Astrocyte (in vitro differentiated cells and primary cell): ENCODE measurements around the gene TSG101. TPM values are rescaled to one million over a fixed set of nuclear protein-coding genes. Genes with fewer than 3 reads are reported as not detected.

Source experiments
- DNase-seq: peaks from one replicate; pipeline ENCODE4 v3.0.0-alpha.2; 2010; ENCODE audit warnings: low read depth
- FAIRE-seq: peaks from 2 replicates; lab custom pipeline; 2011; peaks lifted over from hg19 to GRCh38; lab: Jason Lieb, UNC
- H2AFZ ChIP-seq: 2 replicates; pipeline ENCODE4 v1.6.0; 2012; ENCODE audit warnings: low read depth, low read length, inconsistent platforms
- H3K27ac ChIP-seq: 2 replicates; pipeline ENCODE4 v1.5.1; 2011; ENCODE audit warnings: low read depth, low read length, inconsistent platforms
- H3K27me3 ChIP-seq: 2 replicates; pipeline ENCODE4 v1.6.0; 2011; ENCODE audit warnings: low read length, inconsistent platforms; ENCODE audit not compliant: insufficient read depth
- H3K36me3 ChIP-seq: 2 replicates; pipeline ENCODE4 v1.5.1; 2011; ENCODE audit warnings: low read length, inconsistent platforms; ENCODE audit not compliant: insufficient read depth
- H3K4me1 ChIP-seq: 2 replicates; pipeline ENCODE4 v1.5.1; 2011; ENCODE audit warnings: low read length, inconsistent platforms; ENCODE audit not compliant: insufficient read depth
- H3K4me2 ChIP-seq: 2 replicates; pipeline ENCODE4 v1.6.0; 2012; ENCODE audit warnings: low read length, inconsistent platforms
- H3K4me3 ChIP-seq: 2 replicates; pipeline ENCODE4 v1.5.1; 2011; ENCODE audit warnings: low read depth, mild to moderate bottlenecking, low read length, inconsistent platforms; ENCODE audit not compliant: insufficient read depth
- H3K79me2 ChIP-seq: 2 replicates; pipeline ENCODE4 v1.6.0; 2012; ENCODE audit warnings: mild to moderate bottlenecking, low read length, inconsistent platforms; ENCODE audit not compliant: insufficient read depth
- H3K9ac ChIP-seq: 2 replicates; pipeline ENCODE4 v1.6.0; 2012; ENCODE audit warnings: mild to moderate bottlenecking, low read length, inconsistent platforms
- H3K9me3 ChIP-seq: 2 replicates; pipeline ENCODE4 v1.5.1; 2012; ENCODE audit warnings: low read depth, mild to moderate bottlenecking, low read length, inconsistent platforms; ENCODE audit not compliant: insufficient read depth
- H4K20me1 ChIP-seq: 2 replicates; pipeline ENCODE4 v1.6.0; 2012; ENCODE audit warnings: low read length, inconsistent platforms; ENCODE audit not compliant: insufficient read depth
- H3K27ac Mint-ChIP-seq: one replicate; pipeline ENCODE4 v1.8.0; 2021; ENCODE audit warnings: mild to moderate bottlenecking, mixed read lengths; ENCODE audit not compliant: unreplicated experiment
- H3K27me3 Mint-ChIP-seq: one replicate; pipeline ENCODE4 v1.8.0; 2021; ENCODE audit warnings: low read depth, mixed read lengths; ENCODE audit not compliant: unreplicated experiment
- H3K36me3 Mint-ChIP-seq: one replicate; pipeline ENCODE4 v1.8.0; 2021; ENCODE audit warnings: low read depth, mixed read lengths; ENCODE audit not compliant: unreplicated experiment
- H3K4me1 Mint-ChIP-seq: one replicate; pipeline ENCODE4 v1.8.0; 2021; ENCODE audit warnings: low read depth, mixed read lengths; ENCODE audit not compliant: unreplicated experiment
- H3K4me3 Mint-ChIP-seq: one replicate; pipeline ENCODE4 v1.8.0; 2021; ENCODE audit warnings: mild to moderate bottlenecking, moderate library complexity, mixed read lengths; ENCODE audit not compliant: unreplicated experiment
- H3K9me3 Mint-ChIP-seq: one replicate; pipeline ENCODE4 v1.8.0; 2021; ENCODE audit warnings: mild to moderate bottlenecking, mixed read lengths; ENCODE audit not compliant: unreplicated experiment
- EZH2 ChIP-seq: IDR thresholded peaks from 2 replicates; pipeline ENCODE4 v1.6.1; 2012; ENCODE audit warnings: mild to moderate bottlenecking, low read length, inconsistent platforms; ENCODE audit not compliant: insufficient read depth
- total RNA-seq: library from RNA; stranded (reverse); gene quantifications from 2 replicates; pipeline ENCODE4 v1.2.1, GENCODE V29; 2021
- TF ChIP-seq, protein P1 (sequence below): IDR thresholded peaks from 2 replicates; pipeline ENCODE4 v1.5.1; 2011; ENCODE audit warnings: low read depth, mild to moderate bottlenecking, inconsistent platforms, low read length, moderate library complexity; ENCODE audit not compliant: insufficient read depth

TSG101 gene
- total RNA-seq, 1 donor from 2014 or later: 53.1 TPM

DNA sequence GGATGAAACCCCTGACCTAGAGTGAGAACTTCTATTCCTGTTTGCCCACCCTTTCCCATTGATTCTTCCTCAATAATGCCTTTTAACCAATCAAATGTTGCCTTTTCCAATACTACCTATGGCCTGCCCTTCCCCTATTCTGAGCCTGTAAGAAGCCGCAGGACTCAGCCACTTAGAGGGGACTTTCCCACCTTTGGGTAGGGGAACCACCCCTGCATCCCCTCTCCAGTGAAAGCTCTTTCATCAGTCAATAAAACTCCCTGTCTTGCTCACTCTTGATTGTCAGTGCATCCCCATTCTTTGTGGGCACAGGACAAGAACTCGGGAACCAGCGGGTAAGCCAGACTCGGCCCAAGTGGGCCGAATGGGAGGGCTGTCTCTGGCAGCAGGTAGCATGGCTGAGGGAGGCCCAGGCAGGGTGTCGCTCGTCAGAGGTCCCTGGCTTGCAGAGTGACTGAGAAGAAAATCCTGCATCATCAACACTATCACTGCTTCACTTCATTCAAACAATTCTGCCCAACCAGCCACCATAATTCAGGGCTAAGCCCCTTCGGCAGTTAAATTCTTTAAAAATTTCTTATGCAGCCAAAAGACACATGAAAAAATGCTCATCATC, 40.7 kb downstream of the TSG101 start:
- H3K4me3 Mint-ChIP-seq: no peak overlapping the region
- no peaks in the 10 kb centered on the region for H3K27me3 Mint-ChIP-seq
- H3K9me3 ChIP-seq: no peaks in the 10 kb centered on the region
- peaks cover 6% of the 10 kb centered on the region for H4K20me1 ChIP-seq
- no peaks in the 10 kb centered on the region for H3K27me3 ChIP-seq
- no peaks in the 10 kb centered on the region for H3K9me3 Mint-ChIP-seq
- FAIRE-seq (no peak), DNase-seq (no peak)
- H3K79me2 ChIP-seq: no peaks in the 10 kb centered on the region
- no peak overlapping the region for H3K9ac ChIP-seq
- peaks cover 12% of the 10 kb centered on the region for H3K4me1 Mint-ChIP-seq
- H3K4me2 ChIP-seq: no peak overlapping the region
- H3K27ac ChIP-seq: no peak overlapping the region
- H3K36me3 ChIP-seq: peaks cover 37% of the 10 kb centered on the region
- H3K36me3 Mint-ChIP-seq: peaks cover 23% of the 10 kb centered on the region
- TF ChIP-seq, protein P1, sequence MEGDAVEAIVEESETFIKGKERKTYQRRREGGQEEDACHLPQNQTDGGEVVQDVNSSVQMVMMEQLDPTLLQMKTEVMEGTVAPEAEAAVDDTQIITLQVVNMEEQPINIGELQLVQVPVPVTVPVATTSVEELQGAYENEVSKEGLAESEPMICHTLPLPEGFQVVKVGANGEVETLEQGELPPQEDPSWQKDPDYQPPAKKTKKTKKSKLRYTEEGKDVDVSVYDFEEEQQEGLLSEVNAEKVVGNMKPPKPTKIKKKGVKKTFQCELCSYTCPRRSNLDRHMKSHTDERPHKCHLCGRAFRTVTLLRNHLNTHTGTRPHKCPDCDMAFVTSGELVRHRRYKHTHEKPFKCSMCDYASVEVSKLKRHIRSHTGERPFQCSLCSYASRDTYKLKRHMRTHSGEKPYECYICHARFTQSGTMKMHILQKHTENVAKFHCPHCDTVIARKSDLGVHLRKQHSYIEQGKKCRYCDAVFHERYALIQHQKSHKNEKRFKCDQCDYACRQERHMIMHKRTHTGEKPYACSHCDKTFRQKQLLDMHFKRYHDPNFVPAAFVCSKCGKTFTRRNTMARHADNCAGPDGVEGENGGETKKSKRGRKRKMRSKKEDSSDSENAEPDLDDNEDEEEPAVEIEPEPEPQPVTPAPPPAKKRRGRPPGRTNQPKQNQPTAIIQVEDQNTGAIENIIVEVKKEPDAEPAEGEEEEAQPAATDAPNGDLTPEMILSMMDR: no peak
- TF ChIP-seq EZH2: no peak
- no peaks in the 10 kb centered on the region for H3K4me1 ChIP-seq
- H2AFZ ChIP-seq: no peak overlapping the region
- no peak overlapping the region for H3K4me3 ChIP-seq
- no peak overlapping the region for H3K27ac Mint-ChIP-seq

DNA sequence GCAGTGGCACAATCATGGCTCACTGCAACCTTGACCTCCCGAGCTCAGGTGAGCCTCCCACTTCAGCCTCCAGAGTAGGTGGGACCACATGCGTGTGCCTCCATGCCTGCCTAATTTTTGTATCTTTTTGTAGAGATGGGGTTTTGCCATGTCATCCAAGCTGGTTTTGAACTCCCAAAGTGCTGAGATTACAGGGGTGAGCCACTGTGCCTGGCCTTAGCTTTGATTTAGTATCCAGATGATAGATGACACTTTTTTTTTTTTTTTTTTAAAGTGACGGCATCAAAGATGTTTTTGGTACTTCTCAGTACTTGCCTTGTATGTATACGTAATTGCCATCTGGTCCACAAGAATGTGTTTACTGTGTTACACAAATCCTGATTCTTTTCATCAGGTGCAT, 47.7 kb downstream of the TSG101 start:
- Histone ChIP-seq H3K4me2 (no peak overlapping the region), H3K79me2 (no peaks in the 10 kb centered on the region), H2AFZ (no peak overlapping the region), H3K36me3 (peaks cover 43% of the 10 kb centered on the region), H3K4me1 (no peaks in the 10 kb centered on the region), H3K4me3 (no peak overlapping the region), H3K9ac (no peak overlapping the region), H3K27ac (no peak overlapping the region), H3K27me3 (no peaks in the 10 kb centered on the region), H4K20me1 (peaks cover 6% of the 10 kb centered on the region), H3K9me3 (no peaks in the 10 kb centered on the region)
- Mint-ChIP-seq H3K36me3 (peaks cover 37% of the 10 kb centered on the region), H3K27ac (no peak overlapping the region), H3K4me3 (no peak overlapping the region), H3K9me3 (no peaks in the 10 kb centered on the region), H3K4me1 (peaks cover 9% of the 10 kb centered on the region), H3K27me3 (no peaks in the 10 kb centered on the region)
- no peak for TF ChIP-seq EZH2
- TF ChIP-seq, protein P1: no peak
- FAIRE-seq: no peak
- DNase-seq: no peak

DNA sequence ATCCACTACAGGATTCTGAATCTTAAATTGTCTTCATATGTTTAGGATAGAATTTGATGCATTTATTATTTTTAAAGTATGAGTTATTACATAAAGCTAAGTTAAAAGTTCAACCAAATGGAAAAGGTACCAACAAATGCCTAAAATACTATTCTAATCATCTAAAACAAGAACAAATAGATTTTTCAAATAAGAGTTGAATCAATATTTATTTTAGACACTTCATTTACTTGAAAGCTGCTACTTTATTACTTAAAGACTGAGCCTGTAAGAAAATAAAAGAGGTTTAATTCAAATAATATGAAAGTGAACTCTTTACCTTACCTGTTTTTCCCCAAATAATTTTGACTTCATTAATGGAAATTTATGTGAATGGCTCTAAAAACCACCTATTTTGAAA, 54.2 kb downstream of the TSG101 start:
- FAIRE-seq: no peak
- Histone ChIP-seq H3K27ac (no peak overlapping the region), H3K9me3 (no peaks in the 10 kb centered on the region), H3K27me3 (no peaks in the 10 kb centered on the region), H3K36me3 (peaks cover 4% of the 10 kb centered on the region), H3K79me2 (no peaks in the 10 kb centered on the region), H3K4me2 (no peak overlapping the region), H4K20me1 (no peaks in the 10 kb centered on the region), H3K4me1 (no peaks in the 10 kb centered on the region), H3K4me3 (no peak overlapping the region), H2AFZ (no peak overlapping the region), H3K9ac (no peak overlapping the region)
- no peak for DNase-seq
- Mint-ChIP-seq H3K36me3 (peaks cover 19% of the 10 kb centered on the region), H3K4me3 (no peak overlapping the region), H3K27me3 (no peaks in the 10 kb centered on the region), H3K27ac (no peak overlapping the region), H3K4me1 (no peaks in the 10 kb centered on the region), H3K9me3 (no peaks in the 10 kb centered on the region)
- TF ChIP-seq, protein P1: no peak
- no peak for TF ChIP-seq EZH2
